SK-N-SH (cell line): ENCODE data around the gene ARHGAP1.

ENCODE experiments used
- CTCF ChIP-seq: fragments of 200-600 bp; sonication (generic); IDR thresholded peaks from 2 replicates; pipeline ENCODE4 v1.6.1; 2017; ENCODE audit warnings: antibody characterized with exemption, mild to moderate bottlenecking, moderate library complexity
- EP300 ChIP-seq, 2 experiments: IDR thresholded peaks; 2 replicates each; pipeline versions ENCODE4 v1.4.0 to v1.6.1; 2012; ENCODE audit warnings: borderline replicate concordance in 1 of 2, low read depth in 1 of 2, low read length in 1 of 2
- FOXM1 ChIP-seq: IDR thresholded peaks from 2 replicates; pipeline ENCODE4 v1.4.0; 2012; ENCODE audit warnings: low read depth, mild to moderate bottlenecking
- GATA2 ChIP-seq: sonication (generic); formaldehyde crosslinking; IDR thresholded peaks from 2 replicates; pipeline ENCODE4 v1.5.0; 2020; ENCODE audit warnings: mild to moderate bottlenecking, missing genetic modification reagents
- MXI1 ChIP-seq: IDR thresholded peaks from 2 replicates; pipeline ENCODE4 v1.6.1; 2012; ENCODE audit warnings: mild to moderate bottlenecking, low read depth, low read length, improper control_type of control experiment
- NRF1 ChIP-seq: IDR thresholded peaks from 2 replicates; pipeline ENCODE4 v1.6.1; 2012; ENCODE audit warnings: low read depth, mild to moderate bottlenecking, low read length
- POLR2AphosphoS5 ChIP-seq: IDR thresholded peaks from 2 replicates; pipeline ENCODE4 v1.6.1; 2012; ENCODE audit warnings: low read depth, low read length
- REST ChIP-seq: IDR thresholded peaks from 2 replicates; pipeline ENCODE4 v1.6.1; 2012; ENCODE audit warnings: mild to moderate bottlenecking, low read depth, low read length, moderate library complexity
- SIN3A ChIP-seq: IDR thresholded peaks from 2 replicates; pipeline ENCODE4 v1.6.1; 2012; ENCODE audit warnings: low read depth, mild to moderate bottlenecking, low read length, moderate library complexity, borderline replicate concordance
- SMC3 ChIP-seq: IDR thresholded peaks from 2 replicates; pipeline ENCODE4 v1.6.1; 2012; ENCODE audit warnings: low read depth, low read length, improper control_type of control experiment
- TAF1 ChIP-seq: IDR thresholded peaks from 2 replicates; pipeline ENCODE4 v1.6.1; 2012; ENCODE audit warnings: low read depth, mild to moderate bottlenecking, low read length, moderate library complexity, borderline replicate concordance
- USF1 ChIP-seq: IDR thresholded peaks from 2 replicates; pipeline ENCODE4 v1.4.0; 2012; ENCODE audit warnings: low read depth, borderline replicate concordance
- YY1 ChIP-seq: IDR thresholded peaks from 2 replicates; pipeline ENCODE4 v1.4.0; 2012; ENCODE audit warnings: low read depth, mild to moderate bottlenecking

- no peak for TF ChIP-seq CTCF
- TF ChIP-seq TAF1, result no peak
- TF ChIP-seq EP300 (IDR thresholded peaks at IDR 0.05; ENCODE audit: borderline replicate concordance in 1 of 2, low read depth in 1 of 2, low read length in 1 of 2), result no peak
- no peak for TF ChIP-seq MXI1
- TF ChIP-seq REST, result no peak
- no peak for TF ChIP-seq YY1
- no peak for TF ChIP-seq USF1
- no peak for TF ChIP-seq SIN3A
- no peak for TF ChIP-seq FOXM1
- no peak for TF ChIP-seq NRF1
- TF ChIP-seq POLR2AphosphoS5, result no peak
- TF ChIP-seq SMC3, result no peak
- no peak for TF ChIP-seq GATA2
Observed at GRCh38 chr11:46728659-46729040, 28.2 kb upstream of the ARHGAP1 start.
